ENCODE results near the gene ZBTB48.

DNA sequence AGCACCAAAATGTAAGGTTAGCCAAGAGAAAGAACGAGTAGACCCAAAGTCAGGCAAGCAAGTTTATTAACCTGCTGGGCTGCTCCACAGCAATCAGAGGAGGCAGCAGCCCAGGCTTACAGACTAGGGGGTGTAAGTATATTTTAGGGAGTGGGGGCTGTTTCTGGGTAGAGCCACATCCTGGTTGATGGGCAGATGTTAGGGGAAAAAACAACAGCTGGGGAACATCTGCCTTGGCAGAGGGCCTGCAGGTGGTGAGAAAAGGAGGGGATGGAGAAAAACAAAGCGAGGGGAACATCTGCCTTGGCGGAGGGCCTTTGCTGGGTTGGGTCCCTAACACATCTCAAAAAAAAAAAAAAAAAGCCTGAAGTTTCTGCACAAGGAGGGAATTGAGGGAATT, 9.7 kb upstream of the ZBTB48 start:
- TF ChIP-seq POLR2A (IDR thresholded peaks at IDR 0.05) = no peak
- TF ChIP-seq, protein P1, sequence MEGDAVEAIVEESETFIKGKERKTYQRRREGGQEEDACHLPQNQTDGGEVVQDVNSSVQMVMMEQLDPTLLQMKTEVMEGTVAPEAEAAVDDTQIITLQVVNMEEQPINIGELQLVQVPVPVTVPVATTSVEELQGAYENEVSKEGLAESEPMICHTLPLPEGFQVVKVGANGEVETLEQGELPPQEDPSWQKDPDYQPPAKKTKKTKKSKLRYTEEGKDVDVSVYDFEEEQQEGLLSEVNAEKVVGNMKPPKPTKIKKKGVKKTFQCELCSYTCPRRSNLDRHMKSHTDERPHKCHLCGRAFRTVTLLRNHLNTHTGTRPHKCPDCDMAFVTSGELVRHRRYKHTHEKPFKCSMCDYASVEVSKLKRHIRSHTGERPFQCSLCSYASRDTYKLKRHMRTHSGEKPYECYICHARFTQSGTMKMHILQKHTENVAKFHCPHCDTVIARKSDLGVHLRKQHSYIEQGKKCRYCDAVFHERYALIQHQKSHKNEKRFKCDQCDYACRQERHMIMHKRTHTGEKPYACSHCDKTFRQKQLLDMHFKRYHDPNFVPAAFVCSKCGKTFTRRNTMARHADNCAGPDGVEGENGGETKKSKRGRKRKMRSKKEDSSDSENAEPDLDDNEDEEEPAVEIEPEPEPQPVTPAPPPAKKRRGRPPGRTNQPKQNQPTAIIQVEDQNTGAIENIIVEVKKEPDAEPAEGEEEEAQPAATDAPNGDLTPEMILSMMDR (IDR thresholded peaks at IDR 0.05) = no peak

All from uterus (tissue), 2 donors.